ENCODE data around the gene RTL10. TPM values are rescaled to one million over a fixed set of nuclear protein-coding genes. Genes with fewer than 3 reads are reported as not detected.
A peak's percentile ranks its signal among the peaks of the same experiment; 100 is the strongest.

The RTL10 gene
- total and polyA plus RNA-seq, 8 donors, result 3.7 to 12.4 (median 8.6) TPM

- H3K4me1 ChIP-seq, result no peaks in the 10 kb centered on the region
- H3K27me3 ChIP-seq, result no peaks in the 10 kb centered on the region
- no peak overlapping the region for H3K4me3 ChIP-seq
- no peak overlapping the region for H3K27ac ChIP-seq
- ATAC-seq (no peak), DNase-seq (peak in 3 of 6 donors; percentile 11 to 50 (median 44)), FAIRE-seq (no peak)
- H3K9me3 ChIP-seq, result no peaks in the 10 kb centered on the region
- intact Hi-C loops (cut with DNase I), result no loop called here
- H3K36me3 ChIP-seq, result no peaks in the 10 kb centered on the region
- WGBS, 2 donors, result 94 to 97% methylated on average over 13 of the region's 13 CpGs
- no peak for TF ChIP-seq CTCF (IDR thresholded peaks at IDR 0.05)
Measured at GRCh38 chr22:19879246-19879570, 24.5 kb upstream of the RTL10 start.

GRCh38 chr22:19878461-19879245 is 24.0 kb upstream of the RTL10 start:
- Histone ChIP-seq H3K9me3 (no peaks in the 10 kb centered on the region), H3K27ac (no peak overlapping the region), H3K27me3 (no peaks in the 10 kb centered on the region), H3K4me1 (no peaks in the 10 kb centered on the region), H3K4me3 (no peak overlapping the region), H3K36me3 (no peaks in the 10 kb centered on the region)
- WGBS, 2 donors, result 88 to 91% methylated on average over 16 of the region's 16 CpGs
- FAIRE-seq, result no peak
- TF ChIP-seq CTCF (IDR thresholded peaks at IDR 0.05), result no peak
- peak in 3 of 6 donors; percentile 10 to 48 (median 47) for DNase-seq
- no peak for ATAC-seq
- intact Hi-C loops (cut with DNase I), result no loop called here

- TF ChIP-seq CTCF (IDR thresholded peaks at IDR 0.05), result no peak
- H3K27me3 ChIP-seq, result no peaks in the 10 kb centered on the region
- no peak for ATAC-seq
- 92% methylated on average over 20 of the region's 20 CpGs for WGBS, 2 donors
- DNase-seq, result peak in 3 of 6 donors; percentile 9 to 51 (median 44)
- no peak overlapping the region for H3K4me3 ChIP-seq
- H3K9me3 ChIP-seq, result no peaks in the 10 kb centered on the region
- intact Hi-C loops (cut with DNase I), result no loop called here
- H3K4me1 ChIP-seq, result no peaks in the 10 kb centered on the region
- FAIRE-seq, result no peak
- no peak overlapping the region for H3K27ac ChIP-seq
- no peaks in the 10 kb centered on the region for H3K36me3 ChIP-seq
Measured at GRCh38 chr22:19877626-19878339, 23.1 kb upstream of the RTL10 start.

- no peak for FAIRE-seq
- no peak overlapping the region for H3K4me3 ChIP-seq
Measured at GRCh38 chr22:19876941-19877625, 22.4 kb upstream of the RTL10 start.

More at GRCh38 chr22:19876941-19877625, 22.4 kb upstream of the RTL10 start:
- no peak for ATAC-seq
- no peaks in the 10 kb centered on the region for H3K4me1 ChIP-seq
- WGBS, 2 donors, result 91 to 92% methylated on average over 18 of the region's 18 CpGs
- no peak overlapping the region for H3K27ac ChIP-seq
- no peaks in the 10 kb centered on the region for H3K36me3 ChIP-seq
- no peaks in the 10 kb centered on the region for H3K27me3 ChIP-seq
- peak in 2 of 6 donors; percentile 46 to 58 for DNase-seq
- no peaks in the 10 kb centered on the region for H3K9me3 ChIP-seq
- TF ChIP-seq CTCF (IDR thresholded peaks at IDR 0.05), result no peak
- intact Hi-C loops (cut with DNase I), result no loop called here
